Pancreas (tissue), 10 donors: Measurements from ENCODE around the gene LAMB1. TPM values are rescaled to one million over a fixed set of nuclear protein-coding genes. Genes with fewer than 3 reads are reported as not detected.

Experiments
- ATAC-seq, 4 donors: fragments of 200-7000 bp; cut with Tn5 transposase; one replicate each; pipeline versions ENCODE4 v1.8.0 to v1.9.1; 2020; ENCODE audit warnings: mild to moderate bottlenecking in 4 of 4, moderate library complexity in 4 of 4
- DNase-seq, 6 donors: peaks; one replicate each; pipeline ENCODE4 v3.0.0-alpha.2; 2020
- FAIRE-seq: peaks from 2 replicates; lab custom pipeline; 2012; peaks lifted over from hg19 to GRCh38; lab: Jason Lieb, UNC
- H3K27ac ChIP-seq, 4 donors: fragments of 200-600 bp; sonication (generic); 1 replicate in 3 of 4; 2 replicates in 1 of 4; pipeline versions ENCODE4 v1.5.0 to v1.8.0; 2020
- H3K27me3 ChIP-seq, 4 donors: fragments of 200-600 bp; one replicate each; pipeline ENCODE4 v1.8.0; 2021
- H3K36me3 ChIP-seq, 3 donors: fragments of 200-600 bp; sonication (generic) in 1 of 3; one replicate each; pipeline versions ENCODE4 v1.5.0 to v1.8.0; 2020 to 2021
- H3K4me1 ChIP-seq, 3 donors: fragments of 200-600 bp; one replicate each; pipeline ENCODE4 v1.8.0; 2021
- H3K4me3 ChIP-seq, 4 donors: fragments of 200-600 bp; sonication (generic) in 2 of 4; one replicate each; pipeline versions ENCODE4 v1.5.0 to v1.8.0; 2020 to 2021
- H3K9me3 ChIP-seq, 4 donors: fragments of 200-600 bp; one replicate each; pipeline ENCODE4 v1.8.0; 2021
- CTCF ChIP-seq, 4 donors: fragments of 200-600 bp; sonication (generic) in 3 of 4; IDR thresholded peaks; one replicate each; pipeline versions ENCODE4 v1.5.0 to v1.8.0; 2021; ENCODE audit warnings: antibody characterized with exemption in 4 of 4
- WGBS, 2 donors: extraction: QIAGEN DNeasy Blood & Tissue Kit; methylation state at CpG; one replicate each; pipeline ENCODE4 v1.1.7; 2013; 5-methylcytosine and 5-hydroxymethylcytosine counted together
- intact Hi-C, 3 donors: fragments of 100-400 bp; cut with DNase I; formaldehyde crosslinking; loops; one replicate each; pipeline versions ENCODE4 v1.11.1 to v1.14.2; 2022
- polyA plus RNA-seq, 2 donors: library from polyadenylated mRNA; stranded (reverse); fragments of 200-250 nt; gene quantifications; one replicate each; pipeline ENCODE4 v1.2.3, GENCODE V29; 2013
- total RNA-seq, 6 donors: library from RNA; stranded (reverse); fragmentation: NEBNext Ultra II Directional in 4 of 6; extraction: Animal tissue kit (Norgen Biotek cat#: 25700) in 4 of 6; gene quantifications; one replicate each; pipeline versions ENCODE4 v1.2.1 to v1.2.4, GENCODE V29; 2021 to 2023
- donor health status: healthy with polysubstance abuse.
- donor health status: DM: no; HTN: no; CAD: no; lungs with moderate emphysema.
- donor health status: DM: no; HTN: no; CAD: no.
- donor health status: control.
- donor health status: control.
- donor health status: Bipolar disorder and iron deficiency.
- donor health status: DM: yes; HTN: yes; CAD: no.
- donor health status: DM: no; HTN: no; CAD: no.
- donor health status: DM: no; HTN: no; CAD: no.
- donor health status: DM: yes; HTN: yes; CAD: no.

LAMB1 gene
- total and polyA plus RNA-seq, 8 donors = 25.5 to 169 (median 106) TPM

- Histone ChIP-seq H3K36me3 (peaks cover 3 to 28% (median 22%) of the 10 kb centered on the region in 3 donors), H3K27me3 (no peaks in the 10 kb centered on the region), H3K4me3 (no peak overlapping the region), H3K9me3 (no peaks in the 10 kb centered on the region), H3K4me1 (peaks cover 13 to 19% (median 14%) of the 10 kb centered on the region in 3 donors), H3K27ac (no peak overlapping the region)
- WGBS, 2 donors = 83 to 93% methylated on average over 5 of the region's 5 CpGs
- FAIRE-seq = no peak
- intact Hi-C loops = no loop called here
- DNase-seq = no peak
- no peak for TF ChIP-seq CTCF (IDR thresholded peaks at IDR 0.05)
- ATAC-seq = no peak
Observed at GRCh38 chr7:107955394-107955793, 47.6 kb downstream of the LAMB1 start.

DNA sequence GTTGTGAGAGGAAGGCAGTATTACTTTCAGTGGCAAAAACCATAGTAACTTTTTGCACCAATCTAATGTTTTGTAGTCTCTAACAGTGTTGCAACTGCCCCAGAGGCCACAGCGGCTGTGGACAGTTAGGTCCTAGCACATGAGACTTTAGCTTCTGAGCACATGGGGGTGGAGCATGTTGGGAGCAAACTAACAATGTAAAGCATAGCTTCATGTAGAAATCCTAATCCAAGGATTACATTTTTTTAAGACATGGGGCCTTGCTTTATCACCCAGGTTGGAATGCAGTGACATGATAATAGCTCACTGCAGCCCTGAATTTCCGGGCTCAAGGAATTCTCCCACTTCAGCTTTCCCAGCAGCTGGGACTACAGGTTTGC lies 49.0 kb downstream of the LAMB1 start:
- 88% methylated on average over 2 of the region's 2 CpGs for WGBS, 2 donors
- H3K27ac ChIP-seq = no peak overlapping the region
- H3K4me1 ChIP-seq = peaks cover 13 to 33% (median 29%) of the 10 kb centered on the region in 3 donors

DNA sequence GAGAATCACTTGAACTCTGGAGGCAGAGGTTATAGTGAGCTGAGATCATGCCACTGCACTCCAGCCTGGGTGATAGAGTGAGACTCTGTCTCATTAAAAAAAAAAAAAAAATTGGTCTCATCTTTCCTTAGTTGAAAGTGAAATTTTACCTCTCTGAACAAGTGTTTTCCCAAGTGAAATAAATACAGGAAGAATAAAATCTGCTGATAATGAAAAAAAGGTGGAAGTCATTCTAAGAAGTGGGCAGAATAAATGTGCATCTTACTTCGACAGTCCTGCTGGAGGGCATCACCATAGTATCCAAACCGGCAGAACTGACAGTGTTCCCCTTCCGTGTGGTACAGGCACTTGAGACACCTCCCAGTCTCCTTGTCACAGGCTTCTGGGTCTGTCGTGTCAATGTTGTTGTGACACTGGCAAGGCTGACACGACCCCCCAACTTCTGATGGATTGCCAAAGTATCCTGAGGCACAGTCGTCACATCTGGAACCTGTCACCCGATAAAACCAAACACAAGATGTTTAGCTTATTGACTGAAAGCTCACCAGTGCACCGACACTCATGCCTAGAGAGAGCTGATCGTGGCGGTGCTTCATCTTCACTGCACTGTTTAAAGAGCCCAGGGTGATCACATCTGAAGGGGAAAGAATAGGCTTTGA lies 49.6 kb downstream of the LAMB1 start:
- no peak for FAIRE-seq
- no peak for TF ChIP-seq CTCF (IDR thresholded peaks at IDR 0.05)
- 81 to 83% methylated on average over 10 of the region's 10 CpGs for WGBS, 2 donors
- intact Hi-C loops = no loop called here
- DNase-seq = no peak
- H3K36me3 ChIP-seq = peaks cover 0 to 13% (median 8%) of the 10 kb centered on the region in 3 donors
- H3K4me3 ChIP-seq = no peak overlapping the region
- H3K27ac ChIP-seq = no peak overlapping the region
- no peak for ATAC-seq
- H3K9me3 ChIP-seq = no peaks in the 10 kb centered on the region
- H3K4me1 ChIP-seq = peaks cover 18 to 38% (median 34%) of the 10 kb centered on the region in 3 donors
- no peaks in the 10 kb centered on the region for H3K27me3 ChIP-seq

More for the DNA sequence above, 49.0 kb downstream of the LAMB1 start:
- intact Hi-C loops = no loop called here
- H3K27me3 ChIP-seq = no peaks in the 10 kb centered on the region
- no peak overlapping the region for H3K4me3 ChIP-seq
- TF ChIP-seq CTCF (IDR thresholded peaks at IDR 0.05) = no peak
- no peak for DNase-seq
- no peak for FAIRE-seq
- H3K9me3 ChIP-seq = no peaks in the 10 kb centered on the region
- no peak for ATAC-seq
- H3K36me3 ChIP-seq = peaks cover 0 to 13% (median 13%) of the 10 kb centered on the region in 3 donors

GRCh38 chr7:107951896-107952295 lies 51.1 kb downstream of the LAMB1 start:
- Histone ChIP-seq H3K9me3 (no peaks in the 10 kb centered on the region), H3K36me3 (peaks cover 0 to 10% (median 6%) of the 10 kb centered on the region in 3 donors), H3K4me3 (no peak overlapping the region), H3K27ac (peak overlapping the region in 3 of 4 donors; percentile 12 to 23 (median 14)), H3K27me3 (no peaks in the 10 kb centered on the region), H3K4me1 (peaks cover 18 to 41% (median 38%) of the 10 kb centered on the region in 3 donors)
- WGBS, 2 donors = 68 to 80% methylated on average over 9 of the region's 9 CpGs
- ATAC-seq (peak in 1 of 4 donors; percentile 9), FAIRE-seq (no peak), DNase-seq (peak in 2 of 6 donors; percentile 43 to 55)
- no peak for TF ChIP-seq CTCF (IDR thresholded peaks at IDR 0.05)
- intact Hi-C loops = no loop called here
